Measurements from ENCODE around the gene FAM83B.
A peak's percentile ranks its signal among the peaks of the same experiment; 100 is the strongest.

Gene FAM83B

GRCh38 chr6:54980511-54981275 lies 134.1 kb downstream of the FAM83B start:
- DNase-seq (ENCODE audit: low read depth) = peak; percentile 69

- no peak for DNase-seq (ENCODE audit: low read depth)
These were observed 134.7 kb downstream of the FAM83B start for GRCh38 chr6:54981276-54981609.

DNA sequence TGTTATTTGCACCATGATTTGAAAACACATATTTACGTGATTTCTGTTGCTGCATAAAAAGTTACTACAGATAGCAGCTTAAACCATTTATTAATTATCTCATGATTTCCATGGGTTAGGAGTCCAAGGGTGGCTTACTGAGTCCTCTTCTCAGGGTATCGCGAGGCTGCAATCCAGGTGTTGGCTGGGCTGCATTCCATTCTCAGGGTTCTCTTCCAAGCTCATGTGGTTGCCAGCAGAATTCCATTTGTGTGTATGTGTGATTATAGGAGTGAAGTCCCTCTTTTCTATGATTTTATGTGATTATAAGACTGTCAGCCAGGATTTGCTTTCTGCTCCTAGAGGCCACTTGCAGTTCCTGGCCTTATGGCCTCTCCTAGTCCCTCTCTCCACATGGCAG lies 135.1 kb downstream of the FAM83B start:
- DNase-seq (ENCODE audit: low read depth) = no peak

- no peak for DNase-seq (ENCODE audit: low read depth)
These were observed 141.2 kb downstream of the FAM83B start for GRCh38 chr6:54987633-54988290.

GRCh38 chr6:54988576-54988975 lies 142.0 kb downstream of the FAM83B start:
- DNase-seq (ENCODE audit: low read depth) = no peak

DNA sequence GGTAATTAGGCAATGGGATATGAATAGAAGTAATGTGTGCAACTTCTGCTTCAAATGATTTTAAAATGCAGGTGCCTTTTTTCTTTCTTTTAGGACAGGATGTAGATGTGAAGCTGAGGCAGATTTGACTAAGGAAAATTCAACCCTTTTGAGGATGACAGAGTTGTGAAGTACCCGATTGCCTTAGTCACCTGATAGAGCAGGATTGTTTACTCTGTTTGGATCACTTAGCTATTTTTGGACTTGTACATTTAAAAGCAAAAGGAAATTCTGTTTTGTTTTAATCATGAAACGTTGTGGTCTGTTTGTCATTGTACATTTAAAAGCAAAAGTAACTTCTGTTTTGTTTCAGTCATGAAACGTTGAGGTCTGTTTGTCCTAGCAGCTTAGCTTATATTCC lies 143.4 kb downstream of the FAM83B start:
- DNase-seq (ENCODE audit: low read depth) = no peak

Data from HS-5 (cell line).